Measurements from ENCODE around the gene VARS1.
"Not testable (repeated sequence)": the region's sequence is repeated elsewhere in the genome, so short reads cannot be mapped to it uniquely, and the experiment has no call there.

The VARS1 gene

DNA sequence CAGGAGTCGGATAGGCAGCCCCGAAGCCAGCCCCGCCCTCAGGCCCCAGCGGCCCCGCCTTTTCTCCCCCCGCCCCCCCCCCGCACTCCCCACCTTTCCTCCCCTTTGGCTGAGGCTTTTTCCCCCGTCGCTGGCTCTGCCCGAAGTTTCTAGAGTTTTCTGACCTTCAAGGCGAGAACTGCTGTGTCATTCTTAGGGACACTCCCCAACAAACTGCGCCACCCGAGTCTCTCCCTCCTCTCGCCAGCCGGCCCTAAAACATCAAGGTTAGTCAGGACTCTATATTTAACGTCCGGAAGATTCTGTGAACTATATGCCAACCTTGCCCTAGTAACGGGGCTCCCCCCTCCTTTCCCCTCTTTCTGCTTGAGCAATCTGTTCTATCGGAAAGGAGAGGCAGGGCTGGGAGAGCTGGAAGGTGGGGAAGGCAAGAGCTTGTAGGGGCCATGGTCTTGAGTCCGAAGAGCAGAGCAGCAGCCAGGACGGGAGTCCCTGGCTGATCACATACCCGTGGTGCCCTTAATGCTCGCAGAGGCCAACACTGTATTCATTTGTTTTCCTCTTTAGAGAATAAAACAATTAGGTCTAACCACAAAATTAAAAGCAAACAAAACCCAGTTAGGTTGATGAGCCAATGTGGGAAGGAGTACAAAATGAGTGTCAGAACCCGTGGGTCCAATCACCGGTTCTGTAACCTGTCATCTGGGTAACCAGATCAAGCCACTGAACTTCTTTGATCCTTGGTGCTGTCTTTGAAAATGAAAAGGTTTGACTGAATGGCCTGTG is 26.7 kb upstream of the VARS1 start:
- no peak for DNase-seq (ENCODE audit: low read depth)

- DNase-seq (ENCODE audit: low read depth): peak; percentile 51
Measured at GRCh38 chr6:31821301-31822035, 25.9 kb upstream of the VARS1 start.

DNA sequence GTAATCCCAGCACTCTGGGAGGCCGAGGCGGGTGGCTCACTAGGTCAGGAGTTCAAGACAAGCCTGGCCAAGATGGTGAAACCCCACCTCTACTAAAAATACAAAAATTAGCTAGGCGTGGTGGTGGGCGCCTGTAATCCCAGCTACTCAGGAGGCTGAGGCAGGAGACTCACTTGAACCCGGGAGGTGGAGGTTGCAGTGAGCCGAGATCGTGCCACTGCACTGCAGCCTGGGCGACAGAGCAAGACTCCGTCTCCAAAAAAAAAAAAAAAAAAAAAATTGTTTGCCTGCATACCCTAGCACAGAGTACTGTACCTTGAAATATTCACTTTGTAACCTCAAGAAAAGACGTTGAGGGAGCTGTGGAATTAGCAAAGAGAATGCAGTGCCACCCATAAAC is 24.8 kb upstream of the VARS1 start:
- DNase-seq (ENCODE audit: low read depth): not testable (repeated sequence)

GRCh38 chr6:31819871-31820299 is 24.3 kb upstream of the VARS1 start:
- DNase-seq (ENCODE audit: low read depth): no peak

- DNase-seq (ENCODE audit: low read depth): not testable (repeated sequence)
Measured at GRCh38 chr6:31817929-31818511, 22.5 kb upstream of the VARS1 start.

DNA sequence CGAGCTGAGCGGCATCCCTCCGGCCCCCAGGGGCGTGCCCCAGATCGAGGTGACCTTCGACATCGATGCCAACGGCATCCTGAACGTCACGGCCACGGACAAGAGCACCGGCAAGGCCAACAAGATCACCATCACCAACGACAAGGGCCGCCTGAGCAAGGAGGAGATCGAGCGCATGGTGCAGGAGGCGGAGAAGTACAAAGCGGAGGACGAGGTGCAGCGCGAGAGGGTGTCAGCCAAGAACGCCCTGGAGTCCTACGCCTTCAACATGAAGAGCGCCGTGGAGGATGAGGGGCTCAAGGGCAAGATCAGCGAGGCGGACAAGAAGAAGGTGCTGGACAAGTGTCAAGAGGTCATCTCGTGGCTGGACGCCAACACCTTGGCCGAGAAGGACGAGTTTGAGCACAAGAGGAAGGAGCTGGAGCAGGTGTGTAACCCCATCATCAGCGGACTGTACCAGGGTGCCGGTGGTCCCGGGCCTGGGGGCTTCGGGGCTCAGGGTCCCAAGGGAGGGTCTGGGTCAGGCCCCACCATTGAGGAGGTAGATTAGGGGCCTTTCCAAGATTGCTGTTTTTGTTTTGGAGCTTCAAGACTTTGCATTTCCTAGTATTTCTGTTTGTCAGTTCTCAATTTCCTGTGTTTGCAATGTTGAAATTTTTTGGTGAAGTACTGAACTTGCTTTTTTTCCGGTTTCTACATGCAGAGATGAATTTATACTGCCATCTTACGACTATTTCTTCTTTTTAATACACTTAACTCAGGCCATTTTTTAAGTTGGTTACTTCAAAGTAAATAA is 21.8 kb upstream of the VARS1 start:
- DNase-seq (ENCODE audit: low read depth): not testable (repeated sequence)

DNA sequence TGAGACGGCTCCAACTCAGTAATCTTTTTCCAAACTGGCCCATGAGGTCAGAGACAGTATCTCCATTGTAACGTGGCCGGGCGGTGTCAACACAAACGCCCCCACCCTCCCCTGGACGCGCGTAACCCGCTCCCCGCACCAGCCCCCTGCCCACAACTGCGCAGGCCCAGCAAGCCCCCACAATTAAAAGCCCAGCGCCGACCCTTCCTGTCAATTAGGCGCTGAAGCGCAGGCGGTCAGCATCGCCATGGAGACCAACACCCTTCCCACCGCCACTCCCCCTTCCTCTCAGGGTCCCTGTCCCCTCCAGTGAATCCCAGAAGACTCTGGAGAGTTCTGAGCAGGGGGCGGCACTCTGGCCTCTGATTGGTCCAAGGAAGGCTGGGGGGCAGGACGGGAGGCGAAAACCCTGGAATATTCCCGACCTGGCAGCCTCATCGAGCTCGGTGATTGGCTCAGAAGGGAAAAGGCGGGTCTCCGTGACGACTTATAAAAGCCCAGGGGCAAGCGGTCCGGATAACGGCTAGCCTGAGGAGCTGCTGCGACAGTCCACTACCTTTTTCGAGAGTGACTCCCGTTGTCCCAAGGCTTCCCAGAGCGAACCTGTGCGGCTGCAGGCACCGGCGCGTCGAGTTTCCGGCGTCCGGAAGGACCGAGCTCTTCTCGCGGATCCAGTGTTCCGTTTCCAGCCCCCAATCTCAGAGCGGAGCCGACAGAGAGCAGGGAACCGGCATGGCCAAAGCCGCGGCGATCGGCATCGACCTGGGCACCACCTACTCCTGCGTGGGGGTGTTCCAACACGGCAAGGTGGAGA is 19.7 kb upstream of the VARS1 start, which contains the start of the genes HSPA1A and HSPA1L:
Gene HSPA1A, plus strand, starts transcription at position 519 of the 814 bp plus-strand sequence. Its CDS starts 214 bp downstream, at position 733.
Gene HSPA1L, minus strand, starts transcription at position 259 of the 814 bp plus-strand sequence. CDS start 3,311 bp downstream, outside the sequence.
- DNase-seq (ENCODE audit: low read depth): peak; percentile 47

- DNase-seq (ENCODE audit: low read depth): peak; percentile 38
Measured at GRCh38 chr6:31814677-31815024, 19.1 kb upstream of the VARS1 start.

DNA sequence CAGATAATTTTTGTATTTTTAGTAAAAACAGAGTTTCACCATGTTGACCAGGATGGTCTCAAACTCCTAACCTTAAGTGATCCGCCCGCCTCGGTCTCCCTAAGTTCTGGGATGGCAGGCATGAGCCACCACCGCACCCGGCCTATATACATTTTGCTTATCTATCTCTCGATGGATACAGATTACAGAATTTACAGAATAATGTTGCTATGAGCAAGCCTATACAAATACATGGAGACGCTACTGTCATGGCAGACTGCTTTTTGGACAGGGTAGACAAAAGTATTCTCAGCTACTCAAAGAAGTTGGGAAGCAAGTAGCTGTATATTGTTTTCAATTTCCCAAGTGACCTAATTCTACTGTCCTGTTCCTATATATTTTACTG is 17.9 kb upstream of the VARS1 start:
- DNase-seq (ENCODE audit: low read depth): no peak

DNA sequence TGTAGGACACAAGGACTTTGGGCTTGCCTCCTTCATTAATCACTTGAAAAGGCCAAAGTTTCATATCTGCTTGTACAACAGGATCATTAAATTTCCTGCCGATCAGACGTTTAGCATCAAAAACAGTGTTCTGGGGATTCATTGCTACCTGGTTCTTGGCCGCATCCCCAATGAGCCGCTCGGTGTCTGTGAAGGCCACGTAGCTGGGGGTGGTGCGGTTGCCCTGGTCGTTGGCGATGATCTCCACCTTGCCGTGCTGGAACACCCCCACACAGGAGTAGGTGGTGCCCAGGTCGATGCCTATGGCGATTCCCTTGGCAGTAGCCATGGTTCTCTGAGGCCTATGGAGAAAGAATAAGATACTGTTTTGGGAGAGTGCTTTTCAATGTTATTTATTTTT is 16.1 kb upstream of the VARS1 start:
- DNase-seq (ENCODE audit: low read depth): no peak

DNA sequence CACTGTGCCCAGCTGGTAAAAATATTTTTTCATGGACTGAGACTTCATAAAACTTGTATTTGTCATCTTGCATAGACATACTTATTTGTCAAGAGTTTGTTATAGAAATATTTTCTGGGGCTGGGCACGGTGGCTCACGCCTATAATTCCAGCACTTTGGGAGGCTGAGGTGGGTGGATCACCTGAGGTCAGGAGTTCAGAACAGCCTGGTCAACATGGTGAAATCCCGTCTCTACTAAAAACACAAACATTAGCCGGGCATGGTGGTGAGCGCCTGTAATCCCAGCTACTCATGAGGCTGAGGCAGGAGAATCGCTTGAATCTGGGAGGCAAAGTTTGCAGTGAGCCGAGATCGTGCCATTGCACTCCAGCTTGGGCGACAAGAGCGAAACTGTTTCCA is 13.0 kb upstream of the VARS1 start:
- not testable (repeated sequence) for DNase-seq (ENCODE audit: low read depth)

DNA sequence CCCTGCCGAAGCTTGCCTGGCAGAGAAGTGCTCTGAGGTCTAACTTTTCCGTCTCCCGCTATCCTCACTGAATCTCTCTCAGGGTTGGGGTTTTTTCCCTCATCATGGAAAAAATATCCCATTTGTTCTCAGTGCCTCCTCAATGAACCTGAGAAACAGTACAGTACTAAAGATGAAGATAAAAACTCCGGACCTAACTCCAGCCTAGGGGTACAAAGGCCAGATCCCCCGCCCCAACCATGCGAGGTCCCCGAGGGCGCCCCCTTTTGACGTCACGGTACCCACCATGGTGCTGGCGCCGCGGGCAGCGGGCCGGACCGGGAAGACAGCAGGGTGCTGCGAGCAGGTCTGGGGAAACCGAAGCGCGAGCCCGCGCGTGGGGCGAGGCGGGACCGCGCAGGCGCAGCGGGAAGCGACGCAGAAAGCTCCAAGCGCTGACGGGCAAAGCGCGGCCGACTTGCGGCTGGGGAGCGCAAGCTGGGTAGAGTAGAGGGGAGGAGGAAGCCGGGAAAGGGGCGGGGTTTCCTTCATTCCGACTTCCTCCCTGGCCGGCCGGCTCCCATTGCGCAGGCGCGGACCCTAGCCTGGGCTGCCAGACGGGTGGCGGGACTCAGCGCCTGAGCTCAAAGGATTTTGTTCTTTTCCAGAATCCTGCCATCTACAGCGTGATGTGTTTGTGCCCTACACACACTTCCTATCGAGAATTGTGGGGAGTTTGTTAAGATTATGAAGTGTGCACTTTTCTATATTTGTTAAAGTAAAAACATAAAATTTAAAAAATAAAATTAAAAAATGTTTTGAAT is 11.1 kb upstream of the VARS1 start, which contains the start of gene LSM2:
Gene LSM2, minus strand, starts transcription at position 497 of the 803 bp plus-strand sequence. Its CDS starts 209 bp downstream, at position 288.
- DNase-seq (ENCODE audit: low read depth): peak; percentile 86

GRCh38 chr6:31805939-31806469 is 10.5 kb upstream of the VARS1 start:
- no peak for DNase-seq (ENCODE audit: low read depth)

- DNase-seq (ENCODE audit: low read depth): not testable (repeated sequence)
Measured at GRCh38 chr6:31801031-31801927, 5.7 kb upstream of the VARS1 start.

DNA sequence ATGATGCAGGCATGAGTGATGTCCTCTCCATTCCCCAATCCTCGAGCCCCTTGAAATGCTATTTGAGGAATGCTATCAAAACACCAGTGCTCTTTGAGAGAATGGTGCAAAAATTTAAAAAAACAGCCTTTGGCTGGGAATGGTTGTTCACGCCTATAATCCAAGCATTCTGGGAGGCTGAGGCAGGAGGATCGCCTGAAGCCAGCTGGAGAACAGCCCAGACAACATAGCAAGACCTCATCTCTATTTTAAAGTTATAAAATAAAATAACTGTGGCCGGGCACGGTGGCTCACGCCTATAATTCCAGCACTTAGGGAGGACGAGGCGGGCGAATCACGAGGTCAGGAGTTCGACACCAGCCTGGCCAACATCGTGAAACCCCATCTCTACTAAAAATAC is 4.2 kb upstream of the VARS1 start:
- no peak for DNase-seq (ENCODE audit: low read depth)

DNA sequence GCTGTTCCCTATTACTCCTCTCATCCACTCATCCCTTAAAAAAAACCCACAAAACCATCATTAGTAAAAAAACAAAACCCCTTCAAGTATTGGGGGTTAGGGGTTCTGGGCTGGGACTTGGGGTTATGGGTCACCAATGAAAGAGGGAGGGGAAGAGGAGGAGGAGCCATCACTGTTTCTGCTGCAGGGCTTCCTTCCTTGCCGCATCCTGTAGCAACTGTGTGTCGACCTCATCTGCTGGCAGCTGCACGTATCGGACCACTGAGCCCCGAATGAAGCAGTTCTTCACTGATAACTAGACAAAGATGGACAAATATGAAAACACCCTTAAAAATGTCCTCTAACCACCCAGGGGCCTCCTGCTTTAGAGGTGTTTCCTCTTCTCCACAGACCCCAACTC is 2.0 kb upstream of the VARS1 start:
- DNase-seq (ENCODE audit: low read depth): no peak

- DNase-seq (ENCODE audit: low read depth): no peak
Measured at GRCh38 chr6:31796993-31797385, 1.4 kb upstream of the VARS1 start.

DNA sequence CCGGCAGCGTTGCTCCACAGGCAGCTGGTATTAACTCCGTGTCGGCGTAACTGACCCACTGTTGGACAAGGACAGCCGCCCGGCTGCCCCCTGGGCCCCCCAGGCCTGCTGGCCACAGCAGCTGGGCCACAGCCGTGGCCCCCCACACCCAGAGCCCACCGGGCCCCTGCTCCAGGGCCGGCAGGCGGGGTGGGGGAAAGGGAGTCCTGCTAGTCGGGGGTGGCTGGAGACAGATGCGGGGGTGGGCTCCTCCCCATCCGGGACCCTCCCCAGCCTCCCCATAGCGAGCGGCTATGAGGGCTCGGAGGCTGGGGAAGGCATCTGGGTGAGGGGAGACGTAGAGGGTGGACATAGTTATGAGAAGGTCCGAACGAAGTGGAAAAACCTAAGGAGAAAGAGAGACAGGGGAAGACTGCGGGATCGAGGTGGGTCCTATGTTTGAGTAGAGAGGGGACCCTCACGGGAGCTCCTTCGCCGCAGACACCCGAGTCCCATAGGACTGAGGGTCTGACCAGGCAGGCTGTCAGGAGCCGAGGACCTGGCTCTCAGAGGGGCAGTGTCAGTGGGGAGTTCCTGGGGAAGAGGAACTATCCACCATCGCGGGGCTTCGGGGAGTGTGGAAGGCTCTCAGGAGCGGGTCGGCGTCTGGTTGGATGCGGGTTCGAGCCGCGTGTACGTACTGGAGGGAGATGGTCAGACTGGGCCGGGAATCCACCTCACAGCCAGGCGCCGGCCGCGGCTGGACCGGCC is 511 bp downstream of the VARS1 start:
- DNase-seq (ENCODE audit: low read depth): no peak
